Measurements from ENCODE around the gene LRRC74A. TPM values are rescaled to one million over a fixed set of nuclear protein-coding genes. Genes with fewer than 3 reads are reported as not detected.

LRRC74A gene
- total RNA-seq, 1 experiment from 2014 or later = not detected

- CTCF ChIA-PET = no interaction called here
- intact Hi-C loops (cut with micrococcal nuclease; ENCODE audit: unreplicated experiment) = no loop called here
- no peak for TF ChIP-seq CTCF (IDR thresholded peaks at IDR 0.05; ENCODE audit: unreplicated experiment)
- DNase-seq = no peak
- H3K27ac Mint-ChIP-seq (ENCODE audit: unreplicated experiment) = no peak overlapping the region
- H3K36me3 Mint-ChIP-seq (ENCODE audit: insufficient read depth, unreplicated experiment) = no peaks in the 10 kb centered on the region
- no peak overlapping the region for H3K4me3 Mint-ChIP-seq (ENCODE audit: low read depth, unreplicated experiment)
- no peaks in the 10 kb centered on the region for H3K4me1 Mint-ChIP-seq (ENCODE audit: low read depth, unreplicated experiment)
- H3K27me3 Mint-ChIP-seq (ENCODE audit: unreplicated experiment) = peaks cover 23% of the 10 kb centered on the region
- no peaks in the 10 kb centered on the region for H3K9me3 Mint-ChIP-seq (ENCODE audit: low read depth, unreplicated experiment)
- BruUV-seq (replicated peaks) = no TSS peak
These were observed 56.4 kb downstream of the LRRC74A start for GRCh38 chr14:76882651-76883050.

DNA sequence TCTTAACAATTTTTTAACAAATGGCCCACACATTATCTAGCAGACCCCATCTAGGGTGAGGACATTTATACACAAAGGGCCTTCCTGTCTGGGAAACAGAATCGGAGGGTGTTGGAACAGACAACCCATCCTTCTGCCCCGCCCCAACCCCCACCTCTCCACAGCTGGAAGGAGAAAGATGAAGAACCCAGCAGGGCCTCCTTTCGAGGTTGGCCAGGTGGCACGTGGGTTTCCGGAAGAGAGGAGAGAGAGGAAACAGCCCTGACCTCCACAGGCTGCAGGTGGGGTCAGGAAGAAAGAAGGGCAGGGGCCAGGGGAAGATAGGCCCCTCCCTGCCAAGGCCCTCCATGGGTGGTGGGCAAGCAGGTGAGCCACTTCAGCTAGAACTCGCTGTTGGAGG is 57.2 kb downstream of the LRRC74A start:
- CTCF ChIA-PET = no interaction called here
- intact Hi-C loops (cut with micrococcal nuclease; ENCODE audit: unreplicated experiment) = no loop called here

GRCh38 chr14:76884394-76884793 is 58.2 kb downstream of the LRRC74A start:
- no peak for TF ChIP-seq CTCF (IDR thresholded peaks at IDR 0.05; ENCODE audit: unreplicated experiment)
- H3K36me3 Mint-ChIP-seq (ENCODE audit: insufficient read depth, unreplicated experiment) = no peaks in the 10 kb centered on the region
- H3K9me3 Mint-ChIP-seq (ENCODE audit: low read depth, unreplicated experiment) = no peaks in the 10 kb centered on the region
- no peak overlapping the region for H3K4me3 Mint-ChIP-seq (ENCODE audit: low read depth, unreplicated experiment)
- BruUV-seq (replicated peaks) = no TSS peak
- H3K27ac Mint-ChIP-seq (ENCODE audit: unreplicated experiment) = no peak overlapping the region
- H3K27me3 Mint-ChIP-seq (ENCODE audit: unreplicated experiment) = peaks cover 40% of the 10 kb centered on the region
- CTCF ChIA-PET = no interaction called here
- no peaks in the 10 kb centered on the region for H3K4me1 Mint-ChIP-seq (ENCODE audit: low read depth, unreplicated experiment)
- no peak for DNase-seq
- intact Hi-C loops (cut with micrococcal nuclease; ENCODE audit: unreplicated experiment) = no loop called here

More for the DNA sequence above, 57.2 kb downstream of the LRRC74A start:
- Mint-ChIP-seq H3K4me1 (ENCODE audit: low read depth, unreplicated experiment) (no peaks in the 10 kb centered on the region), H3K9me3 (ENCODE audit: low read depth, unreplicated experiment) (no peaks in the 10 kb centered on the region), H3K4me3 (ENCODE audit: low read depth, unreplicated experiment) (no peak overlapping the region), H3K27ac (ENCODE audit: unreplicated experiment) (no peak overlapping the region), H3K27me3 (ENCODE audit: unreplicated experiment) (peaks cover 31% of the 10 kb centered on the region), H3K36me3 (ENCODE audit: insufficient read depth, unreplicated experiment) (no peaks in the 10 kb centered on the region)
- no peak for DNase-seq
- TF ChIP-seq CTCF (IDR thresholded peaks at IDR 0.05; ENCODE audit: unreplicated experiment) = no peak
- no TSS peak for BruUV-seq (replicated peaks)

GRCh38 chr14:76884853-76885276 is 58.7 kb downstream of the LRRC74A start:
- TF ChIP-seq CTCF (IDR thresholded peaks at IDR 0.05; ENCODE audit: unreplicated experiment) = no peak
- Mint-ChIP-seq H3K4me1 (ENCODE audit: low read depth, unreplicated experiment) (no peaks in the 10 kb centered on the region), H3K36me3 (ENCODE audit: insufficient read depth, unreplicated experiment) (no peaks in the 10 kb centered on the region), H3K4me3 (ENCODE audit: low read depth, unreplicated experiment) (no peak overlapping the region), H3K27ac (ENCODE audit: unreplicated experiment) (no peak overlapping the region), H3K27me3 (ENCODE audit: unreplicated experiment) (peaks cover 45% of the 10 kb centered on the region), H3K9me3 (ENCODE audit: low read depth, unreplicated experiment) (no peaks in the 10 kb centered on the region)
- DNase-seq = no peak
- intact Hi-C loops (cut with micrococcal nuclease; ENCODE audit: unreplicated experiment) = no loop called here
- CTCF ChIA-PET = interaction anchor here (0.6 kb wide), 1 partner anchor 149 kb away, joined by 3 read pairs; no protein-coding TSS in a partner anchor
- BruUV-seq (replicated peaks) = no TSS peak

Data from Calu3 (cell line).